Measurements from ENCODE around the gene GALNT18.

GRCh38 chr11:11338304-11338703 is 283.5 kb downstream of the GALNT18 start:
- no peak for TF ChIP-seq CTCF (conservative IDR thresholded peaks at IDR 0.05)
- no peak for TF ChIP-seq EZH2 (IDR thresholded peaks at IDR 0.05; ENCODE audit: low read depth)
